GM20000 (cell line): ENCODE measurements around the gene UNC5C.
A peak's percentile ranks its signal among the peaks of the same experiment; 100 is the strongest.

ENCODE experiments used
- DNase-seq: peaks from one replicate; pipeline ENCODE4 v3.0.0; 2012; ENCODE audit warnings: low spot score
- TF ChIP-seq, protein P1 (sequence below): IDR thresholded peaks from 2 replicates; pipeline ENCODE4 v1.5.1; 2012; ENCODE audit warnings: mild to moderate bottlenecking, control low read depth; ENCODE audit errors: extremely low read depth, missing control alignments

Gene UNC5C

DNA sequence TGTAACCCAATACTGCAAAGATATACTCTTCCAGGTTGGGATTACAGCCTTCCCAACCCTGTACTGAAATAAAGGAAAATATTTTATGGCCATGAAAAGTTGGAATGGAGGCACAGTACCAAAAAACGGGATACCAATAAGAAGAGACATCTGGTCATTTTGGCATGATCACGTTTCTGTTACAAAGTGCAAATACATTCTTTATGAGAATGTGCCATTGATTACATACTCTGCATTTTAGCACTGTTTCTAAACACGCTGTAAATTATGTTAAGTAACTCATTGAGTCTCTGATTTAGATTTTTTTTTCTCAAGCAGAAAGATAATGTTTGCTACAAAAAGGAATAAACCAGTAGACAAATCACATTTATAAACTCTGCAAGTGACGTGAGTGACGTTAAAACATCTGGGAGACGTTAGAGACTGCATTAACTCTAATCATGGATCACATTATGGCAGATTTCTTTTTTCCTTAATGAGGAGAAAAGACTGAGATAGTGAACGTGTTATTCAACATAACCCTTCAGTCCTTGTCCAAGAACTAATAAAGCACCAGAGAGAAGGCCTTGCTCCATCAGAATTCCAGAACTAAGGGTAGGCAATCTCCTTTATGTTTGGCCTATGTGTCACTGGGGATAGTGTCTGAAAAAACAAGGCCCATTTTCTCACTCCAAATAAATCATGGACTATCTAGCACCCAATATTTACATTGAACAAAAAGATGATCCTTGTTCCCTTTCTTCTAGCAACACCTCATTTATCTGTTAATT lies 31.0 kb downstream of the UNC5C start:
- TF ChIP-seq, protein P1, sequence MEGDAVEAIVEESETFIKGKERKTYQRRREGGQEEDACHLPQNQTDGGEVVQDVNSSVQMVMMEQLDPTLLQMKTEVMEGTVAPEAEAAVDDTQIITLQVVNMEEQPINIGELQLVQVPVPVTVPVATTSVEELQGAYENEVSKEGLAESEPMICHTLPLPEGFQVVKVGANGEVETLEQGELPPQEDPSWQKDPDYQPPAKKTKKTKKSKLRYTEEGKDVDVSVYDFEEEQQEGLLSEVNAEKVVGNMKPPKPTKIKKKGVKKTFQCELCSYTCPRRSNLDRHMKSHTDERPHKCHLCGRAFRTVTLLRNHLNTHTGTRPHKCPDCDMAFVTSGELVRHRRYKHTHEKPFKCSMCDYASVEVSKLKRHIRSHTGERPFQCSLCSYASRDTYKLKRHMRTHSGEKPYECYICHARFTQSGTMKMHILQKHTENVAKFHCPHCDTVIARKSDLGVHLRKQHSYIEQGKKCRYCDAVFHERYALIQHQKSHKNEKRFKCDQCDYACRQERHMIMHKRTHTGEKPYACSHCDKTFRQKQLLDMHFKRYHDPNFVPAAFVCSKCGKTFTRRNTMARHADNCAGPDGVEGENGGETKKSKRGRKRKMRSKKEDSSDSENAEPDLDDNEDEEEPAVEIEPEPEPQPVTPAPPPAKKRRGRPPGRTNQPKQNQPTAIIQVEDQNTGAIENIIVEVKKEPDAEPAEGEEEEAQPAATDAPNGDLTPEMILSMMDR = no peak
- DNase-seq = no peak

DNA sequence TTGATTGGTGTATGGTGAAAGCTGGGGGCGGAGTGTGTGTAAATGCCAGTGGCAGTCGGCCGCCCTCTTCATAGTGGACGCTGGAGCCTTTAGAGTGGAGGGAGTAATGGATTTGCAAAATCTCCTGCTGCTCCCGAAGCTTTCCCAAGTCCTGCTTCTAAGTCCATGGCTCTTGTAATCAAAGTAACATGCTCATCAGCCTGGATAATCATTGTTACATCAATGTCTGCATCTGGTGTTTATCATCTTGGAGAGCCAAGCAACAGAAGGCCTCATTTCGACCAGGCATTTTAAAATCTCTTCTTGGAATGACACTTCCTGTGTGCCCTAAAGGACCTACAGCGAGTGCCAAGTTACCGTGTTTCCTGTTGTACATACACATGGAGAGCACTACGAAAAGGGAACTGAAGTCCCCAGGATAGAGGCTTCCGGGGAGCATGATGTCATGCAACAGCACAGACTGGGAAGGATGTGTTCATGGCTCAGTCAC lies 32.2 kb downstream of the UNC5C start:
- no peak for DNase-seq
- TF ChIP-seq, protein P1 = no peak

DNA sequence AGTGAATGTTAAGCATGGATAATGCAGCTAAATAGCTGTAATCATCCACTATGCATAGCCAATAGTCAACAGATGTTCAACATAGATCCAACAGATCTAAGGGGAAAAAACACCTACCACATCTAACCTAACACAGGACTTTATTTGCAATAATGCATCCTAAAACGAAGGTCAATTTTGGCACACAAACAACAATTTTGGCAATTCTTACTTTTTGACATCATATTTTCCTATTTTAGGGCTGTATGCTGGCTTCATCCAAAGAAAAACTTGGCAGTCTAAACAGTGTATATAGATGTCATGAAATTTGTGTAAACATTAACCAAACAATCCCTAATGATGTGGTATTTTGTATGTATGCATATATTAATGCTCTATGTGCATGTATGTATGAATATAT lies 33.2 kb downstream of the UNC5C start:
- TF ChIP-seq, protein P1 = no peak
- no peak for DNase-seq

DNA sequence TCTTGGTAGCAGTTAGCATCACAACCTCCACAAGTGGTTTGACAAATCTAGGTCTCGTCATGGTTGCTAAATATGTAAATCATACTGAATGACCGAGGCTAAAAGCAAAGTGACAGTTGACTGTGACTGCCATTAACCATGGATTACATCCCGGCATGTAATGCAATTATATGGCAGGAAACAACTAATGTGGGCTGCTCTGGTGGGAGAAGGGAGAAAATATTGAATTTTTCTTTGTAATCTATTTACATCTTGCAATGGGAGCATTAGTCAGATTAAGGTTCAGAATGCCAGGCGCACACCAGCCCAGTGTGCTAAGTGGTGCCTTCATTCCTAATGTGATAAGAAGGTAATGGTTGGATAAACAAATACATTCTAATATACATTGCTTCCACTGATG lies 35.8 kb downstream of the UNC5C start:
- TF ChIP-seq, protein P1 = no peak
- DNase-seq = no peak

DNA sequence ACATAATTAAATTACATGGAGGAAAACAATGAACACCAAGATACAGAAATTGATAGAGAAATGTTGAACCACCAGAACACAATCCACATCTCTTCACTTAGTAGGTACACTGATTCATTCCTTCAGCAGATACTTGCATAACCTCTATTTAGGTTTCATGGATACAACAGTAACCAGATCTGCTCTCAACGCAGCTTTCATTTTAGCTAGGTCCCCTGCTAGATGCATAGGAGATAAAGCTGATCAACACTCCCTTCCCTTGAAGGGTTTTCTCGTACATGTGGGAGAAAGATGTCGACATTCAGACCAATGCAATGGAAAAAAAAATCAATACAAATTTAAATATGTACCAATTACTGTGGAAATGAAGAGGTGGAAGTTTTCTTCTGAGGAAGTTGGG lies 37.3 kb downstream of the UNC5C start:
- DNase-seq = no peak
- TF ChIP-seq, protein P1 = no peak

DNA sequence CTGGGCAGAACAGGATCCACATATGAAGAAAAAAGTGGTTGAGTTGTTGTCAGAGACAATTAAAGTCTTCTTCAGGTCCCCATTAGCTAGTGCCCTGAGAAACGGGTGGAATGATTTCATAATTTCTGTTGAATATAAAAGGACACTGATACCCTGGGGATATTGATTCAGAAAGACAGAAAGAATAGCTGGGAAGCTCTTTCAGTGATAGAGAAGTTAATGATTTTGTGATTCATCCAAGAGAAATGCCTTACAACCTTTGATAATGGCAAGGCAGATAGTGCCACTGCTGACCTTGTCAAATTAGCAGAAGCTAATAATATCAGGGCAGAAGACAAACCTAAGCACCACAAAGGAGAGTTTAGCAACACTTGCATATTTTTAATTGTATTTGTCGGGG lies 37.9 kb downstream of the UNC5C start:
- no peak for DNase-seq
- TF ChIP-seq, protein P1 = no peak

DNA sequence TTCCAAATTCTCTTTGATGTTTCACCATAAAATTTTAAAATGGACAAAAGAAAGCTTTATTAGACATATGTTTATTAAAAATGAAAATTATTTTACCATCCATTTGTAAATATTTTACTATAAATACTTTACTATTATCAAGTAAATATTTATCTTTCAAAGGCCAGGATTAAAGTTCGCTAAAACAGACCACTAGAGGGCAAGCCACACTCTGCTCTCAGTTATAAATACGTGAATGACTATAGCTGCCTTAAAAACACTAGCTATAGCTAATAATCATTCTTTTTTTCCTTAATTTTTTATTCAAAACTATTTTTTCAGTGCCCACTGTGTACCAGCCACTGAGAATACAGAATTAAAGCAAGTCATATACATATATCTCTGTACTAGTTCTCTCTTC lies 38.6 kb downstream of the UNC5C start:
- TF ChIP-seq, protein P1 = peak; percentile 27
- peak; percentile 2 for DNase-seq
